HepG2 (cell line): Measurements from ENCODE around the gene GBGT1. TPM values are rescaled to one million over a fixed set of nuclear protein-coding genes. Genes with fewer than 3 reads are reported as not detected.

Experiments
- ADNP ChIP-seq: sonication (generic); formaldehyde crosslinking; IDR thresholded peaks from 2 replicates; pipeline ENCODE4 v1.4.0; 2020; ENCODE audit warnings: missing genetic modification reagents
- ARID3A ChIP-seq: IDR thresholded peaks from 2 replicates; pipeline ENCODE4 v1.6.1; 2012; ENCODE audit warnings: low read depth, low read length, improper control_type of control experiment
- ELF3 ChIP-seq: IDR thresholded peaks from 2 replicates; pipeline ENCODE4 v1.6.1; 2016; ENCODE audit warnings: missing genetic modification reagents, missing compliant biosample characterization
- FOSL2 ChIP-seq: sonication (generic); formaldehyde crosslinking; IDR thresholded peaks from 2 replicates; pipeline ENCODE4 v1.4.0; 2020; ENCODE audit warnings: missing genetic modification reagents
- HMG20A ChIP-seq: IDR thresholded peaks from 2 replicates; pipeline ENCODE4 v1.6.1; 2016; ENCODE audit warnings: borderline replicate concordance
- KLF16 ChIP-seq, 2 experiments: sonication (generic) in 1 of 2; formaldehyde crosslinking in 1 of 2; IDR thresholded peaks; 2 replicates each; pipeline versions ENCODE4 v1.6.1 to v1.8.0; 2016 to 2023; ENCODE audit warnings: missing genetic modification reagents in 2 of 2, missing compliant biosample characterization in 1 of 2
- MTERF4 ChIP-seq: sonication (generic); formaldehyde crosslinking; IDR thresholded peaks from 2 replicates; pipeline ENCODE4 v1.8.0; 2023; ENCODE audit warnings: mild to moderate bottlenecking, missing genetic modification reagents
- RXRA ChIP-seq: sonication (generic); formaldehyde crosslinking; IDR thresholded peaks from 2 replicates; pipeline ENCODE4 v1.5.1; 2020; ENCODE audit warnings: missing genetic modification reagents
- YY1 ChIP-seq: IDR thresholded peaks from 2 replicates; pipeline ENCODE4 v1.6.1; 2011; ENCODE audit warnings: low read length, low read depth, moderate library complexity, mild to moderate bottlenecking; ENCODE audit not compliant: insufficient read depth, insufficient replicate concordance
- ZBTB7B ChIP-seq: sonication (generic); formaldehyde crosslinking; IDR thresholded peaks from 2 replicates; pipeline ENCODE4 v1.4.0; 2020; ENCODE audit warnings: missing genetic modification reagents
- ZMYM3 ChIP-seq: sonication (generic); formaldehyde crosslinking; IDR thresholded peaks from 2 replicates; pipeline ENCODE4 v1.5.1; 2020; ENCODE audit warnings: mild to moderate bottlenecking, missing genetic modification reagents
- ZNF281 ChIP-seq: sonication (generic); formaldehyde crosslinking; IDR thresholded peaks from 2 replicates; pipeline ENCODE4 v1.4.0; 2020; ENCODE audit warnings: missing genetic modification reagents, borderline replicate concordance
- ZNF773 ChIP-seq: sonication (generic); formaldehyde crosslinking; IDR thresholded peaks from 2 replicates; pipeline ENCODE4 v1.4.0; 2020; ENCODE audit warnings: missing genetic modification reagents, borderline replicate concordance
- ZNF816 ChIP-seq: sonication (generic); formaldehyde crosslinking; IDR thresholded peaks from 2 replicates; pipeline ENCODE4 v1.8.0; 2022; ENCODE audit warnings: missing genetic modification reagents, mild to moderate bottlenecking, borderline replicate concordance
- polyA plus RNA-seq, 8 experiments: library from polyadenylated mRNA; depleted of rRNA in 3 of 8; stranded (reverse) in 7 of 8; unstranded in 1 of 8; fragments of >200 nt; fragmentation: Illumina TruSeq in 4 of 8; extraction: Trizol in 4 of 8; gene quantifications; 2 replicates each; pipeline versions ENCODE4 v1.2.1 to v1.2.3, GENCODE V29; 2011 to 2016; ENCODE audit warnings: low read depth in 4 of 8, missing spikeins in 1 of 8, mixed read lengths in 1 of 8; ENCODE audit not compliant: insufficient read depth in 1 of 8
- total RNA-seq, 5 experiments: library from RNA; depleted of rRNA; stranded (reverse); fragments of >200 nt; fragmentation: Illumina TruSeq; extraction: Trizol; gene quantifications; 2 replicates each; pipeline ENCODE4 v1.2.3, GENCODE V29; 2016; ENCODE audit warnings: low read depth in 1 of 5
- TF ChIP-seq, protein P1 (sequence below): sonication (generic); formaldehyde crosslinking; IDR thresholded peaks from 2 replicates; pipeline ENCODE4 v1.4.0; 2020; ENCODE audit warnings: missing genetic modification reagents, mild to moderate bottlenecking, borderline replicate concordance
- TF ChIP-seq, protein P2 (sequence below): sonication (generic); formaldehyde crosslinking; IDR thresholded peaks from 2 replicates; pipeline ENCODE4 v1.4.0; 2020; ENCODE audit warnings: missing genetic modification reagents

Gene GBGT1
- total and polyA plus RNA-seq, 2 of the 13 experiments (the other 11 are each of a cell fraction or from before 2014, with no cell fraction given) = not detected

DNA sequence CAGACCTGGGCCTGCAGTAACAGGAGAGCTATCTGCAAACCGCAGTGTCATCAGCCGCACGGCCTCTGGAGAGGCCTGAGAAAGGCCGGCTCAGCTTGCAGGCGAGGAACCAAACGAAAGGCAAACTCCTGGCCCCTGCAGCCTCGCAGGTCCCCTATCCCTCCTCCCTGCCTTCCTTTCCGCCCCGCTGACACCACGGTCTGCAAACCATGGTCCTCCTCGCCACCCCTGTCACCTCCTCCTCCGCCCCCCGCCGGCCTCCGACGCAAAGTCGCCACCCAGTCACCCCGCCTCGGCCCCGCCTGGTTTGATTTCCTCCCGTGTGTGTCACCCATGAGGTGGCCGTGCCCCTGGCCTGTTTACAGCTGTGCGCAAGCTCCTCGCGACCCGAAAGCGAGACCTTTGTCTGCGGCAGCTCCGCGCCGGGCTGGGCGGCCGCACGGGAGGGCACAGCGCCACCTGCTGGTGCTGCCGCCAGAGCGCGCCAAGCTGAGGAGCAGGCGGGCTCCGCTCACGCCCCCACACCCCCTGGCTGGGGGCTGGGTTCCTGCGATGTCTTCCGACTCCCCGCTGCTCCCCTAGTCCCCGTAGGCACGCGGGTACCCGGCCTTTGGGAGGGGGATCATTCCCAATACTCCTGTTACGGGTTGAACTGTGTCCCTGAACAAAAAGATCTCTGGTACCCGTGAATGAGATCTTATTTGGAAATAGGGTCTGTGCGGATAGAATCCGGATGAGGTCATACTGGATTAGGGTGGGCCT, 19.4 kb downstream of the GBGT1 start (continued):
- TF ChIP-seq ZNF816 (CRISPR knock-in tag) (peak; percentile 48; the same call in 1 of the 2 replicates), ZNF773 (no peak; the same call in 1 of the 2 replicates), ADNP (CRISPR knock-in tag) (0 out of 2 replicates have a peak, but pooled peaks have one; percentile 28), RXRA (CRISPR knock-in tag) (0 out of 2 replicates have a peak, but pooled peaks have one; percentile 46), HMG20A (0 out of 2 replicates have a peak, but pooled peaks have one; percentile 25), MTERF4 (CRISPR knock-in tag) (0 out of 2 replicates have a peak, but pooled peaks have one; percentile 72), ELF3 (peak; percentile 44; the same call in 1 of the 2 replicates), ZMYM3 (CRISPR knock-in tag) (peak; percentile 31; the same call in 1 of the 2 replicates), FOSL2 (CRISPR knock-in tag) (peak; percentile 59), ARID3A (0 out of 2 replicates have a peak, but pooled peaks have one; percentile 34), KLF16 (CRISPR knock-in tag; IDR thresholded peaks at IDR 0.05) (peak; percentile 96 to 97), ZNF281 (CRISPR knock-in tag) (no peak), ZBTB7B (peak; percentile 81), YY1 (peak; percentile 53)
- TF ChIP-seq, protein P1, sequence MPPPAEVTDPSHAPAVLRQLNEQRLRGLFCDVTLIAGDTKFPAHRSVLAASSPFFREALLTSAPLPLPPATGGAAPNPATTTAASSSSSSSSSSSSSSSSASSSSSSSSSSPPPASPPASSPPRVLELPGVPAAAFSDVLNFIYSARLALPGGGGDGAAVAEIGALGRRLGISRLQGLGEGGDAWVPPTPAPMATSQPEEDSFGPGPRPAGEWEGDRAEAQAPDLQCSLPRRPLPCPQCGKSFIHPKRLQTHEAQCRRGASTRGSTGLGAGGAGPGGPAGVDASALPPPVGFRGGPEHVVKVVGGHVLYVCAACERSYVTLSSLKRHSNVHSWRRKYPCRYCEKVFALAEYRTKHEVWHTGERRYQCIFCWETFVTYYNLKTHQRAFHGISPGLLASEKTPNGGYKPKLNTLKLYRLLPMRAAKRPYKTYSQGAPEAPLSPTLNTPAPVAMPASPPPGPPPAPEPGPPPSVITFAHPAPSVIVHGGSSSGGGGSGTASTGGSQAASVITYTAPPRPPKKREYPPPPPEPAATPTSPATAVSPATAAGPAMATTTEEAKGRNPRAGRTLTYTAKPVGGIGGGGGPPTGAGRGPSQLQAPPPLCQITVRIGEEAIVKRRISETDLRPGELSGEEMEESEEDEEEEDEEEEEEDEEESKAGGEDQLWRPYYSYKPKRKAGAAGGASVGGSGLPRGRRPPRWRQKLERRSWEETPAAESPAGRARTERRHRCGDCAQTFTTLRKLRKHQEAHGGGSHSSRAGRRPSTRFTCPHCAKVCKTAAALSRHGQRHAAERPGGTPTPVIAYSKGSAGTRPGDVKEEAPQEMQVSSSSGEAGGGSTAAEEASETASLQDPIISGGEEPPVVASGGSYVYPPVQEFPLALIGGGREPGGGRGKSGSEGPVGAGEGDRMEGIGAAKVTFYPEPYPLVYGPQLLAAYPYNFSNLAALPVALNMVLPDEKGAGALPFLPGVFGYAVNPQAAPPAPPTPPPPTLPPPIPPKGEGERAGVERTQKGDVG = 0 out of 2 replicates have a peak, but pooled peaks have one; percentile 79
- TF ChIP-seq, protein P2, sequence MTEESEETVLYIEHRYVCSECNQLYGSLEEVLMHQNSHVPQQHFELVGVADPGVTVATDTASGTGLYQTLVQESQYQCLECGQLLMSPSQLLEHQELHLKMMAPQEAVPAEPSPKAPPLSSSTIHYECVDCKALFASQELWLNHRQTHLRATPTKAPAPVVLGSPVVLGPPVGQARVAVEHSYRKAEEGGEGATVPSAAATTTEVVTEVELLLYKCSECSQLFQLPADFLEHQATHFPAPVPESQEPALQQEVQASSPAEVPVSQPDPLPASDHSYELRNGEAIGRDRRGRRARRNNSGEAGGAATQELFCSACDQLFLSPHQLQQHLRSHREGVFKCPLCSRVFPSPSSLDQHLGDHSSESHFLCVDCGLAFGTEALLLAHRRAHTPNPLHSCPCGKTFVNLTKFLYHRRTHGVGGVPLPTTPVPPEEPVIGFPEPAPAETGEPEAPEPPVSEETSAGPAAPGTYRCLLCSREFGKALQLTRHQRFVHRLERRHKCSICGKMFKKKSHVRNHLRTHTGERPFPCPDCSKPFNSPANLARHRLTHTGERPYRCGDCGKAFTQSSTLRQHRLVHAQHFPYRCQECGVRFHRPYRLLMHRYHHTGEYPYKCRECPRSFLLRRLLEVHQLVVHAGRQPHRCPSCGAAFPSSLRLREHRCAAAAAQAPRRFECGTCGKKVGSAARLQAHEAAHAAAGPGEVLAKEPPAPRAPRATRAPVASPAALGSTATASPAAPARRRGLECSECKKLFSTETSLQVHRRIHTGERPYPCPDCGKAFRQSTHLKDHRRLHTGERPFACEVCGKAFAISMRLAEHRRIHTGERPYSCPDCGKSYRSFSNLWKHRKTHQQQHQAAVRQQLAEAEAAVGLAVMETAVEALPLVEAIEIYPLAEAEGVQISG (CRISPR knock-in tag) = peak; percentile 72
